GM23338 (cell line): ENCODE results near the gene POLR1E. TPM values are rescaled to one million over a fixed set of nuclear protein-coding genes. Genes with fewer than 3 reads are reported as not detected.

Experiments used
- ATAC-seq: fragments of 200-7000 bp; cut with Tn5 transposase; 3 replicates; pipeline ENCODE4 v1.9.1; 2020
- DNase-seq: peaks from one replicate; pipeline ENCODE4 v3.0.0-alpha.2; 2015; ENCODE audit warnings: low spot score
- H2AFZ ChIP-seq: fragments of 200-600 bp; sonication (generic); 2 replicates; pipeline ENCODE4 v1.8.0; 2016; ENCODE audit warnings: antibody characterized with exemption, mild to moderate bottlenecking, moderate library complexity
- H3F3A ChIP-seq: fragments of 200-600 bp; sonication (generic); replicated peaks from 2 replicates; pipeline ENCODE4 v1.8.0; 2017; ENCODE audit warnings: antibody characterized with exemption, mixed run types, low read depth
- H3K27ac ChIP-seq: fragments of 200-600 bp; sonication (generic); 2 replicates; pipeline ENCODE4 v1.6.1; 2016; ENCODE audit warnings: low read depth
- H3K27me3 ChIP-seq: fragments of 200-600 bp; sonication (generic); 2 replicates; pipeline ENCODE4 v1.8.0; 2016; ENCODE audit warnings: mild to moderate bottlenecking, mixed run types, moderate library complexity; ENCODE audit not compliant: insufficient read depth
- H3K36me3 ChIP-seq: fragments of 200-600 bp; sonication (generic); 2 replicates; pipeline ENCODE4 v1.8.0; 2016; ENCODE audit warnings: mild to moderate bottlenecking; ENCODE audit not compliant: insufficient read depth
- H3K4me1 ChIP-seq: fragments of 200-600 bp; sonication (generic); 2 replicates; pipeline ENCODE4 v1.8.0; 2016; ENCODE audit warnings: mild to moderate bottlenecking, moderate library complexity; ENCODE audit not compliant: insufficient read depth
- H3K4me2 ChIP-seq: fragments of 200-600 bp; sonication (generic); 2 replicates; pipeline ENCODE4 v1.7.1; 2017; ENCODE audit warnings: mixed run types
- H3K4me3 ChIP-seq: fragments of 200-600 bp; sonication (generic); 2 replicates; pipeline ENCODE4 v1.6.1; 2016; ENCODE audit warnings: mixed run types
- H3K79me2 ChIP-seq: fragments of 200-600 bp; sonication (generic); replicated peaks from 2 replicates; pipeline ENCODE4 v1.8.0; 2017; ENCODE audit warnings: mild to moderate bottlenecking; ENCODE audit not compliant: insufficient read depth
- H3K9me2 ChIP-seq: fragments of 200-600 bp; sonication (generic); 2 replicates; pipeline ENCODE4 v1.8.0; 2017; ENCODE audit not compliant: insufficient read depth
- H4K20me1 ChIP-seq: fragments of 200-600 bp; sonication (generic); replicated peaks from 2 replicates; pipeline ENCODE4 v1.8.0; 2017; ENCODE audit warnings: mild to moderate bottlenecking; ENCODE audit not compliant: insufficient read depth
- H3K27ac Mint-ChIP-seq: 2 replicates; pipeline ENCODE4 v1.8.0; 2020; ENCODE audit warnings: inconsistent platforms, mild to moderate bottlenecking, moderate library complexity, mixed read lengths
- H3K27me3 Mint-ChIP-seq: 3 replicates; pipeline ENCODE4 v1.8.0; 2022; ENCODE audit warnings: low read depth, mild to moderate bottlenecking, moderate library complexity, mixed read lengths, inconsistent platforms; ENCODE audit not compliant: insufficient read depth, poor library complexity
- H3K36me3 Mint-ChIP-seq: 3 replicates; pipeline ENCODE4 v1.8.0; 2021; ENCODE audit warnings: low read depth, mild to moderate bottlenecking, inconsistent platforms, moderate library complexity, mixed read lengths
- H3K4me1 Mint-ChIP-seq: 3 replicates; pipeline ENCODE4 v1.8.0; 2020; ENCODE audit warnings: mild to moderate bottlenecking, inconsistent platforms, mixed read lengths
- H3K4me3 Mint-ChIP-seq: 3 replicates; pipeline ENCODE4 v1.8.0; 2021; ENCODE audit warnings: moderate library complexity, mild to moderate bottlenecking, inconsistent platforms, mixed read lengths
- H3K9me3 Mint-ChIP-seq: 3 replicates; pipeline ENCODE4 v1.8.0; 2020; ENCODE audit warnings: moderate library complexity, mild to moderate bottlenecking, inconsistent platforms, mixed read lengths
- CREB1 ChIP-seq: fragments of 250-450 bp; sonication (Bioruptor Pico); IDR thresholded peaks from 2 replicates; pipeline ENCODE4 v1.5.0; 2020; ENCODE audit warnings: low read depth, mild to moderate bottlenecking, moderate library complexity
- ETS1 ChIP-seq: IDR thresholded peaks from 2 replicates; pipeline ENCODE4 v1.6.1; 2016; ENCODE audit warnings: antibody characterized with exemption
- EZH2 ChIP-seq: fragments of 200-600 bp; sonication (generic); IDR thresholded peaks from one replicate; pipeline ENCODE4 v1.8.0; 2017; ENCODE audit warnings: antibody characterized with exemption, mild to moderate bottlenecking, low read depth; ENCODE audit not compliant: unreplicated experiment
- EZH2phosphoT487 ChIP-seq: fragments of 200-600 bp; sonication (generic); IDR thresholded peaks from one replicate; pipeline ENCODE4 v1.8.1; 2018; ENCODE audit warnings: antibody characterized with exemption; ENCODE audit not compliant: unreplicated experiment
- JUNB ChIP-seq: IDR thresholded peaks from one replicate; pipeline ENCODE4 v1.6.1; 2016; ENCODE audit warnings: antibody characterized with exemption; ENCODE audit not compliant: unreplicated experiment
- POLR2AphosphoS5 ChIP-seq: IDR thresholded peaks from 2 replicates; pipeline ENCODE4 v1.6.1; 2016; ENCODE audit warnings: antibody characterized with exemption, low read depth
- REST ChIP-seq: IDR thresholded peaks from one replicate; pipeline ENCODE4 v1.6.1; 2018; ENCODE audit warnings: antibody characterized with exemption; ENCODE audit not compliant: unreplicated experiment
- STAT1 ChIP-seq: IDR thresholded peaks from one replicate; pipeline ENCODE4 v1.6.1; 2016; ENCODE audit warnings: antibody characterized with exemption; ENCODE audit not compliant: unreplicated experiment
- ZNF114 ChIP-seq: fragments of 250-450 bp; sonication (Bioruptor Pico); IDR thresholded peaks from 2 replicates; pipeline ENCODE4 v1.5.0; 2020; ENCODE audit warnings: mild to moderate bottlenecking, moderate library complexity
- ZNF331 ChIP-seq: fragments of 250-450 bp; sonication (Bioruptor Pico); IDR thresholded peaks from 2 replicates; pipeline ENCODE4 v1.5.0; 2020; ENCODE audit warnings: low read depth, mild to moderate bottlenecking, moderate library complexity
- ZNF462 ChIP-seq: fragments of 250-450 bp; sonication (Bioruptor Pico); IDR thresholded peaks from 2 replicates; pipeline ENCODE4 v1.5.0; 2020; ENCODE audit warnings: mild to moderate bottlenecking, moderate library complexity
- polyA plus RNA-seq: library from polyadenylated mRNA; unstranded; fragments of >200 nt; fragmentation: Nextera tagmentation; extraction: Ambion mirVana; gene quantifications from 2 replicates; pipeline ENCODE4 v1.2.1, GENCODE V29; 2016
- total RNA-seq: library from RNA; depleted of rRNA; stranded (reverse); fragments of >200 nt; shearing (Covaris generic); gene quantifications from 2 replicates; pipeline ENCODE4 v1.2.3, GENCODE V29; 2014

Gene POLR1E
- total and polyA plus RNA-seq, 2 experiments from 2014 or later, result 19.2 to 45.5 TPM

- no peak overlapping the region for H2AFZ ChIP-seq
- H3K27ac Mint-ChIP-seq, result no peak overlapping the region
- ATAC-seq (no peak), DNase-seq (no peak)
- TF ChIP-seq POLR2AphosphoS5, result no peak
- TF ChIP-seq ZNF114 (CRISPR knock-in tag), result no peak
- no peak for TF ChIP-seq CREB1
- no peak for TF ChIP-seq EZH2phosphoT487
- no peak for TF ChIP-seq STAT1
- no peak for TF ChIP-seq JUNB
- no peak for TF ChIP-seq REST
- TF ChIP-seq ZNF331 (CRISPR knock-in tag), result no peak
- H3K4me3 ChIP-seq, result no peak overlapping the region
- no peak overlapping the region for H3K4me3 Mint-ChIP-seq
- peaks cover 9% of the 10 kb centered on the region; the same call in 1 of the 2 replicates for H3K4me1 ChIP-seq
- no peak overlapping the region for H3K4me2 ChIP-seq
- no peaks in the 10 kb centered on the region for H3K27me3 Mint-ChIP-seq
- H3K9me3 Mint-ChIP-seq, result no peaks in the 10 kb centered on the region
- no peaks in the 10 kb centered on the region; the same call in 1 of the 2 replicates for H3F3A ChIP-seq
- peaks cover 100% of the 10 kb centered on the region for H3K79me2 ChIP-seq
- no peak overlapping the region for H3K27ac ChIP-seq
- no peaks in the 10 kb centered on the region for H3K27me3 ChIP-seq
- H3K4me1 Mint-ChIP-seq, result peaks cover 16% of the 10 kb centered on the region; the same call in 2 of the 3 replicates
- no peaks in the 10 kb centered on the region for H3K9me2 ChIP-seq
- no peaks in the 10 kb centered on the region for H3K36me3 ChIP-seq
- H3K36me3 Mint-ChIP-seq, result peaks cover 14% of the 10 kb centered on the region; the same call in 1 of the 3 replicates
- H4K20me1 ChIP-seq, result peaks cover 83% of the 10 kb centered on the region
Observed at GRCh38 chr9:37456817-37457216, 28.9 kb upstream of the POLR1E start.

- peaks cover 19% of the 10 kb centered on the region for H3K4me1 ChIP-seq
- H3K79me2 ChIP-seq, result peaks cover 57% of the 10 kb centered on the region
- Mint-ChIP-seq H3K27me3 (peaks cover 24% of the 10 kb centered on the region), H3K27ac (peak overlapping the region; percentile 99), H3K36me3 (peaks cover 11% of the 10 kb centered on the region), H3K4me3 (peak overlapping the region; percentile 99), H3K4me1 (peaks cover 24% of the 10 kb centered on the region), H3K9me3 (no peaks in the 10 kb centered on the region)
- no peak overlapping the region for H2AFZ ChIP-seq
- DNase-seq, result no peak
- no peak for ATAC-seq
- peaks cover 14% of the 10 kb centered on the region; the same call in 1 of the 2 replicates for H3F3A ChIP-seq
- H4K20me1 ChIP-seq, result peaks cover 40% of the 10 kb centered on the region
- peak overlapping the region; percentile 93 for H3K4me2 ChIP-seq
- H3K4me3 ChIP-seq, result peak overlapping the region; percentile 74
- no peaks in the 10 kb centered on the region for H3K9me2 ChIP-seq
- no peaks in the 10 kb centered on the region for H3K27me3 ChIP-seq
- H3K27ac ChIP-seq, result peak overlapping the region; percentile 98
- no peaks in the 10 kb centered on the region for H3K36me3 ChIP-seq
- TF ChIP-seq POLR2AphosphoS5 (no peak), ZNF462 (CRISPR knock-in tag) (no peak), ZNF331 (CRISPR knock-in tag) (no peak), ETS1 (no peak), EZH2 (no peak)
Observed at GRCh38 chr9:37464006-37464405, 21.7 kb upstream of the POLR1E start.
